SK-N-SH (cell line): ENCODE measurements around the gene VPREB1.

Experiments
- EP300 ChIP-seq, 2 experiments: IDR thresholded peaks; 2 replicates each; pipeline versions ENCODE4 v1.4.0 to v1.6.1; 2012; ENCODE audit warnings: borderline replicate concordance in 1 of 2, low read depth in 1 of 2, low read length in 1 of 2
- EZH2phosphoT487 ChIP-seq: fragments of 200-600 bp; sonication (generic); IDR thresholded peaks from 2 replicates; pipeline ENCODE4 v1.6.1; 2017; ENCODE audit warnings: low read depth, mixed run types, mild to moderate bottlenecking, antibody characterized with exemption, moderate library complexity, borderline replicate concordance
- JUND ChIP-seq: IDR thresholded peaks from 2 replicates; pipeline ENCODE4 v1.4.0; 2012
- MEF2A ChIP-seq: IDR thresholded peaks from 2 replicates; pipeline ENCODE4 v1.4.0; 2012; ENCODE audit warnings: low read depth, borderline replicate concordance
- POLR2AphosphoS5 ChIP-seq: IDR thresholded peaks from 2 replicates; pipeline ENCODE4 v1.6.1; 2012; ENCODE audit warnings: low read depth, low read length
- RAD21 ChIP-seq: IDR thresholded peaks from 2 replicates; pipeline ENCODE4 v1.6.1; 2012; ENCODE audit warnings: mild to moderate bottlenecking, low read length
- RCOR1 ChIP-seq: fragments of 150-350 bp; IDR thresholded peaks from 2 replicates; pipeline ENCODE4 v1.6.1; 2017; ENCODE audit warnings: antibody characterized with exemption, low read length
- SMC3 ChIP-seq: IDR thresholded peaks from 2 replicates; pipeline ENCODE4 v1.6.1; 2012; ENCODE audit warnings: low read depth, low read length, improper control_type of control experiment
- TAF1 ChIP-seq: IDR thresholded peaks from 2 replicates; pipeline ENCODE4 v1.6.1; 2012; ENCODE audit warnings: low read depth, mild to moderate bottlenecking, low read length, moderate library complexity, borderline replicate concordance
- YY1 ChIP-seq: IDR thresholded peaks from 2 replicates; pipeline ENCODE4 v1.4.0; 2012; ENCODE audit warnings: low read depth, mild to moderate bottlenecking
- TF ChIP-seq, protein P1 (sequence below): fragments of 200-600 bp; sonication (generic); IDR thresholded peaks from 2 replicates; pipeline ENCODE4 v1.6.1; 2017; ENCODE audit warnings: antibody characterized with exemption, mild to moderate bottlenecking, moderate library complexity
- TF ChIP-seq, protein P2 (sequence below): fragments of 150-350 bp; IDR thresholded peaks from 2 replicates; pipeline ENCODE4 v1.6.1; 2017; ENCODE audit warnings: antibody characterized with exemption, low read length, low read depth, borderline replicate concordance
- TF ChIP-seq, protein P3 (sequence below): IDR thresholded peaks from 2 replicates; pipeline ENCODE4 v1.4.0; 2012; ENCODE audit warnings: low read depth, borderline replicate concordance
- TF ChIP-seq, protein P4 (sequence below): IDR thresholded peaks from 2 replicates; pipeline ENCODE4 v1.6.1; 2012; ENCODE audit warnings: mild to moderate bottlenecking, low read depth, low read length, moderate library complexity

DNA sequence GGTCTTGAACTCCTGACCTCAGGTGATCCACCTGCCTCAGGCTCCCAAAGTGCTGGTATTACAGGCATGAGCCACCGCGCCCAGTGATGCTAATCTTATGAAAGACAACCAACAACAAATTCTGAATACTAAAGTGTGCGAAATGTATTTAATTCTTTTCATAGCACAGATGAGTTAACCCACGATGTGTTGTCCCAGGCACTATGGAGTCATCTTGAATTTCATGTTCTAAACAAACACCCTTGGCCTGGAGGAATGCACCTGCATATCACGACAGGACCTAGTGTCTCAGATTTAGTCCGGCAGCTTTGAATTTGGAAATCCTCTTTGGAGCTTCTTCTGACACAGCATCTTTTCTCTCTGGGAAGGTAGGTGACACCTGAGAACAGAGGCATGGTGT, 16.2 kb upstream of the VPREB1 start:
- TF ChIP-seq, protein P1, sequence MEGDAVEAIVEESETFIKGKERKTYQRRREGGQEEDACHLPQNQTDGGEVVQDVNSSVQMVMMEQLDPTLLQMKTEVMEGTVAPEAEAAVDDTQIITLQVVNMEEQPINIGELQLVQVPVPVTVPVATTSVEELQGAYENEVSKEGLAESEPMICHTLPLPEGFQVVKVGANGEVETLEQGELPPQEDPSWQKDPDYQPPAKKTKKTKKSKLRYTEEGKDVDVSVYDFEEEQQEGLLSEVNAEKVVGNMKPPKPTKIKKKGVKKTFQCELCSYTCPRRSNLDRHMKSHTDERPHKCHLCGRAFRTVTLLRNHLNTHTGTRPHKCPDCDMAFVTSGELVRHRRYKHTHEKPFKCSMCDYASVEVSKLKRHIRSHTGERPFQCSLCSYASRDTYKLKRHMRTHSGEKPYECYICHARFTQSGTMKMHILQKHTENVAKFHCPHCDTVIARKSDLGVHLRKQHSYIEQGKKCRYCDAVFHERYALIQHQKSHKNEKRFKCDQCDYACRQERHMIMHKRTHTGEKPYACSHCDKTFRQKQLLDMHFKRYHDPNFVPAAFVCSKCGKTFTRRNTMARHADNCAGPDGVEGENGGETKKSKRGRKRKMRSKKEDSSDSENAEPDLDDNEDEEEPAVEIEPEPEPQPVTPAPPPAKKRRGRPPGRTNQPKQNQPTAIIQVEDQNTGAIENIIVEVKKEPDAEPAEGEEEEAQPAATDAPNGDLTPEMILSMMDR = no peak
- no peak for TF ChIP-seq TAF1
- no peak for TF ChIP-seq YY1
- no peak for TF ChIP-seq JUND
- TF ChIP-seq, protein P2, sequence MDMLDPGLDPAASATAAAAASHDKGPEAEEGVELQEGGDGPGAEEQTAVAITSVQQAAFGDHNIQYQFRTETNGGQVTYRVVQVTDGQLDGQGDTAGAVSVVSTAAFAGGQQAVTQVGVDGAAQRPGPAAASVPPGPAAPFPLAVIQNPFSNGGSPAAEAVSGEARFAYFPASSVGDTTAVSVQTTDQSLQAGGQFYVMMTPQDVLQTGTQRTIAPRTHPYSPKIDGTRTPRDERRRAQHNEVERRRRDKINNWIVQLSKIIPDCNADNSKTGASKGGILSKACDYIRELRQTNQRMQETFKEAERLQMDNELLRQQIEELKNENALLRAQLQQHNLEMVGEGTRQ = no peak
- TF ChIP-seq EP300 (IDR thresholded peaks at IDR 0.05; ENCODE audit: borderline replicate concordance in 1 of 2, low read depth in 1 of 2, low read length in 1 of 2) = no peak
- TF ChIP-seq, protein P3, sequence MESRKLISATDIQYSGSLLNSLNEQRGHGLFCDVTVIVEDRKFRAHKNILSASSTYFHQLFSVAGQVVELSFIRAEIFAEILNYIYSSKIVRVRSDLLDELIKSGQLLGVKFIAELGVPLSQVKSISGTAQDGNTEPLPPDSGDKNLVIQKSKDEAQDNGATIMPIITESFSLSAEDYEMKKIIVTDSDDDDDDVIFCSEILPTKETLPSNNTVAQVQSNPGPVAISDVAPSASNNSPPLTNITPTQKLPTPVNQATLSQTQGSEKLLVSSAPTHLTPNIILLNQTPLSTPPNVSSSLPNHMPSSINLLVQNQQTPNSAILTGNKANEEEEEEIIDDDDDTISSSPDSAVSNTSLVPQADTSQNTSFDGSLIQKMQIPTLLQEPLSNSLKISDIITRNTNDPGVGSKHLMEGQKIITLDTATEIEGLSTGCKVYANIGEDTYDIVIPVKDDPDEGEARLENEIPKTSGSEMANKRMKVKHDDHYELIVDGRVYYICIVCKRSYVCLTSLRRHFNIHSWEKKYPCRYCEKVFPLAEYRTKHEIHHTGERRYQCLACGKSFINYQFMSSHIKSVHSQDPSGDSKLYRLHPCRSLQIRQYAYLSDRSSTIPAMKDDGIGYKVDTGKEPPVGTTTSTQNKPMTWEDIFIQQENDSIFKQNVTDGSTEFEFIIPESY = no peak
- no peak for TF ChIP-seq SMC3
- TF ChIP-seq RCOR1 = no peak
- no peak for TF ChIP-seq EZH2phosphoT487
- TF ChIP-seq, protein P4, sequence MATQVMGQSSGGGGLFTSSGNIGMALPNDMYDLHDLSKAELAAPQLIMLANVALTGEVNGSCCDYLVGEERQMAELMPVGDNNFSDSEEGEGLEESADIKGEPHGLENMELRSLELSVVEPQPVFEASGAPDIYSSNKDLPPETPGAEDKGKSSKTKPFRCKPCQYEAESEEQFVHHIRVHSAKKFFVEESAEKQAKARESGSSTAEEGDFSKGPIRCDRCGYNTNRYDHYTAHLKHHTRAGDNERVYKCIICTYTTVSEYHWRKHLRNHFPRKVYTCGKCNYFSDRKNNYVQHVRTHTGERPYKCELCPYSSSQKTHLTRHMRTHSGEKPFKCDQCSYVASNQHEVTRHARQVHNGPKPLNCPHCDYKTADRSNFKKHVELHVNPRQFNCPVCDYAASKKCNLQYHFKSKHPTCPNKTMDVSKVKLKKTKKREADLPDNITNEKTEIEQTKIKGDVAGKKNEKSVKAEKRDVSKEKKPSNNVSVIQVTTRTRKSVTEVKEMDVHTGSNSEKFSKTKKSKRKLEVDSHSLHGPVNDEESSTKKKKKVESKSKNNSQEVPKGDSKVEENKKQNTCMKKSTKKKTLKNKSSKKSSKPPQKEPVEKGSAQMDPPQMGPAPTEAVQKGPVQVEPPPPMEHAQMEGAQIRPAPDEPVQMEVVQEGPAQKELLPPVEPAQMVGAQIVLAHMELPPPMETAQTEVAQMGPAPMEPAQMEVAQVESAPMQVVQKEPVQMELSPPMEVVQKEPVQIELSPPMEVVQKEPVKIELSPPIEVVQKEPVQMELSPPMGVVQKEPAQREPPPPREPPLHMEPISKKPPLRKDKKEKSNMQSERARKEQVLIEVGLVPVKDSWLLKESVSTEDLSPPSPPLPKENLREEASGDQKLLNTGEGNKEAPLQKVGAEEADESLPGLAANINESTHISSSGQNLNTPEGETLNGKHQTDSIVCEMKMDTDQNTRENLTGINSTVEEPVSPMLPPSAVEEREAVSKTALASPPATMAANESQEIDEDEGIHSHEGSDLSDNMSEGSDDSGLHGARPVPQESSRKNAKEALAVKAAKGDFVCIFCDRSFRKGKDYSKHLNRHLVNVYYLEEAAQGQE = no peak
- TF ChIP-seq MEF2A = no peak
- TF ChIP-seq POLR2AphosphoS5 = no peak
- no peak for TF ChIP-seq RAD21
